ENCODE measurements around the gene MACROD1.

Gene MACROD1

GRCh38 chr11:64089493-64089892 lies 76.4 kb downstream of the MACROD1 start:
- TF ChIP-seq, protein P1, sequence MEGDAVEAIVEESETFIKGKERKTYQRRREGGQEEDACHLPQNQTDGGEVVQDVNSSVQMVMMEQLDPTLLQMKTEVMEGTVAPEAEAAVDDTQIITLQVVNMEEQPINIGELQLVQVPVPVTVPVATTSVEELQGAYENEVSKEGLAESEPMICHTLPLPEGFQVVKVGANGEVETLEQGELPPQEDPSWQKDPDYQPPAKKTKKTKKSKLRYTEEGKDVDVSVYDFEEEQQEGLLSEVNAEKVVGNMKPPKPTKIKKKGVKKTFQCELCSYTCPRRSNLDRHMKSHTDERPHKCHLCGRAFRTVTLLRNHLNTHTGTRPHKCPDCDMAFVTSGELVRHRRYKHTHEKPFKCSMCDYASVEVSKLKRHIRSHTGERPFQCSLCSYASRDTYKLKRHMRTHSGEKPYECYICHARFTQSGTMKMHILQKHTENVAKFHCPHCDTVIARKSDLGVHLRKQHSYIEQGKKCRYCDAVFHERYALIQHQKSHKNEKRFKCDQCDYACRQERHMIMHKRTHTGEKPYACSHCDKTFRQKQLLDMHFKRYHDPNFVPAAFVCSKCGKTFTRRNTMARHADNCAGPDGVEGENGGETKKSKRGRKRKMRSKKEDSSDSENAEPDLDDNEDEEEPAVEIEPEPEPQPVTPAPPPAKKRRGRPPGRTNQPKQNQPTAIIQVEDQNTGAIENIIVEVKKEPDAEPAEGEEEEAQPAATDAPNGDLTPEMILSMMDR (IDR thresholded peaks at IDR 0.05; ENCODE audit: insufficient read depth, missing control alignments), result no peak
- DNase-seq (ENCODE audit: insufficient read length, low spot score), result no peak
- FAIRE-seq, result no peak

DNA sequence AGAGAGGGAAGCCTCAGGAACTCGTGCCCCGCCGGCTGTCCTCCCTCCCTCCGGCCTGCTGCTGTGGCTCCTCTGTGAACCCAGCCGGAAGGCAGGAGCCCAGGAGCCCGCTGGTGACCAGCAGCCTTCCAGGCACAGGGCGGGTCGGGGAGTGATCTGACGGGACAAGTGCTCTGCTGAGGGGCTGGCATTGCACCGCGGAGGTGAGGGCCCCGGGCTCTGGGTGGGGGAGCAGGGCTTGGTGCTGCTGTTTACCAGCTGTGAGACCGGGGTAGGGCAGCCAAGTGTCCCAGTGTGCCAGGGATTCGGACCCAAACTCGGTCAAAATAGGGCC lies 76.9 kb downstream of the MACROD1 start:
- TF ChIP-seq, protein P1 (IDR thresholded peaks at IDR 0.05; ENCODE audit: insufficient read depth, missing control alignments), result no peak
- FAIRE-seq, result no peak
- no peak for DNase-seq (ENCODE audit: insufficient read length, low spot score)

GRCh38 chr11:64088162-64089026 lies 77.5 kb downstream of the MACROD1 start:
- TF ChIP-seq, protein P1 (IDR thresholded peaks at IDR 0.05; ENCODE audit: insufficient read depth, missing control alignments), result peak; percentile 34
- FAIRE-seq (no peak), DNase-seq (ENCODE audit: insufficient read length, low spot score) (peak; percentile 58)

DNA sequence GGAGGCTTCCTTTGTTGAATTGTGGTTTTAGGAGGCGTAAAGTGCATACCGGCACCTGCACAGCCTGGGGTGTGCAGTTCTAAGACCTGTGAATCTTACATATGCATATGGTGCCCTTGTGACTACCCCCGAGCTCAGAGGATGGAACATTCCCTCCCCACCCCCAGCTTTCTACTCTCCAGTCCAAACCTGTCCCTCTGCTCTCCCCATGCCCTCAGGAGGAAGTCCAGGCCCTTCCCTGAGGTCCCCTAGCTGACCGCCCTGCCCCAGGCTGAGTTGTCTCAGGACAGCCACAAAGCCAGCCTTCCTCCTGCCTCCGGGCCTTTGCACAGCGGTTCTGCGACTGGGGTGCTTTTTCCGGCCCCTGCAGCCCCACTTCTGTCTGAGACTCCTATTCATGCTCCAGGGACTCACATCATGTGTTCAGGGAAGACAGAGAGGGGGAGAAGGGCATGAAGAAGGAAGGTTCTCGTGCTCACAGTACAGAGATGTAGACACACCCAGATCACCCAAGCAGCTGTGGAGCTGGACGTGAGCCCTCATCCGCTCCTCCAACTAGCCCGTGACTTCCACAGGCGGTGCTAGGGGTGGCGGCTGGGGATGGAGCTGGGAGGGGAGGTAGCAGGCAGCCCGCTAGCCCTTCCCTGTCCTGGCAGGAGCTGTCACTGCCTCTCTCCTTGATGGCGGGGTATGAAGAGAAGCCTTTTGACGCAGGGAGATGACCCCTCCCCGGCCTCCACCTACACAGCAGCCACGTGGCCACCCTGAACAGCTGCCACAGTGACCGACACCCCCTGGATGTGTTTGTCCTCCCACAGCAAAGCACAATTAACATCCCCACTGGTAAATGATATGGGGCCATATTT lies 79.4 kb downstream of the MACROD1 start:
- FAIRE-seq (no peak), DNase-seq (ENCODE audit: insufficient read length, low spot score) (no peak)
- TF ChIP-seq, protein P1 (IDR thresholded peaks at IDR 0.05; ENCODE audit: insufficient read depth, missing control alignments), result no peak

DNA sequence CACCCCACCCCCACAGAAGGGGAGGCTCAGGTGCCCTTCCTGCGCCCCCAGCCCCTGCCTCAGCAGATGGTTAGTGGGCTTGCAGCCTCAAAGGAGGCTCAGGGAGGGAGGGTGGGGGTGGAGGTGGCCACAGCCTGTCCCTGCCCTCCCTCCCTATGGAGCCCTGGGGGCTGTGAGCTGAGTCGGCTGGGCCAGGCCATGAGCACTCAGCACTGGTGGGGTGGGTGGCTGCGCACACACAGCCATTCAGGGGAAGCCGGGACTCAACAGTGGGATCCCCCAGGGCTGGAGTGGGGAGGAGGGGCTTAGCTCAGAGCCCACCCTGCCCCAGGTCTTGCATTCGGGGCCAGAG lies 80.0 kb downstream of the MACROD1 start:
- no peak for DNase-seq (ENCODE audit: insufficient read length, low spot score)
- TF ChIP-seq, protein P1 (IDR thresholded peaks at IDR 0.05; ENCODE audit: insufficient read depth, missing control alignments), result no peak
- FAIRE-seq, result no peak

GRCh38 chr11:64084951-64085710 lies 80.8 kb downstream of the MACROD1 start:
- TF ChIP-seq, protein P1 (IDR thresholded peaks at IDR 0.05; ENCODE audit: insufficient read depth, missing control alignments), result no peak
- DNase-seq (ENCODE audit: insufficient read length, low spot score) (no peak), FAIRE-seq (no peak)
